ENCODE results near the gene PPARA. TPM values are rescaled to one million over a fixed set of nuclear protein-coding genes. Genes with fewer than 3 reads are reported as not detected.

Gene PPARA
- total and polyA plus RNA-seq, 7 experiments from 2014 or later, result 3.7 to 21.6 (median 16.4) TPM

- DNase-seq (no peak), ATAC-seq (no peak)
- Histone ChIP-seq H3K36me3 (ENCODE audit: control insufficient read depth in 2 of 3, insufficient read depth in 3 of 3, low read length in 3 of 3) (peaks cover 0 to 5% (median 0%) of the 10 kb centered on the region in 3 experiments), H3K27me3 (ENCODE audit: control insufficient read depth in 2 of 2, insufficient read depth in 2 of 2, low read length in 2 of 2) (no peaks in the 10 kb centered on the region), H3K27ac (ENCODE audit: low read depth, low read length) (no peak overlapping the region), H3K9me3 (ENCODE audit: control insufficient read depth in 2 of 3, low read length in 3 of 3) (no peaks in the 10 kb centered on the region), H3K4me3 (ENCODE audit: low read length) (no peak overlapping the region), H3K4me1 (ENCODE audit: control insufficient read depth in 2 of 2, insufficient read depth in 2 of 2, low read length in 2 of 2) (peaks cover 9 to 19% of the 10 kb centered on the region in 2 donors)
- ChIA-PET POLR2A (interaction anchor here (0.7 kb wide), 1 partner anchor 68 kb away, joined by 3 read pairs; no protein-coding TSS in a partner anchor), CTCF (no interaction called here)
- Mint-ChIP-seq H3K27me3 (no peaks in the 10 kb centered on the region), H3K27ac (peak overlapping the region in 2 of 9 donors; percentile 20 to 22), H3K4me3 (no peak overlapping the region), H3K36me3 (peaks cover 0 to 22% (median 9%) of the 10 kb centered on the region in 5 donors), H3K9me3 (no peaks in the 10 kb centered on the region), H3K4me1 (peaks cover 11 to 34% (median 23%) of the 10 kb centered on the region in 7 donors)
- intact Hi-C loops (cut with micrococcal nuclease), result no loop called here
Observed at GRCh38 chr22:46237453-46238124, 87.3 kb downstream of the PPARA start.

DNA sequence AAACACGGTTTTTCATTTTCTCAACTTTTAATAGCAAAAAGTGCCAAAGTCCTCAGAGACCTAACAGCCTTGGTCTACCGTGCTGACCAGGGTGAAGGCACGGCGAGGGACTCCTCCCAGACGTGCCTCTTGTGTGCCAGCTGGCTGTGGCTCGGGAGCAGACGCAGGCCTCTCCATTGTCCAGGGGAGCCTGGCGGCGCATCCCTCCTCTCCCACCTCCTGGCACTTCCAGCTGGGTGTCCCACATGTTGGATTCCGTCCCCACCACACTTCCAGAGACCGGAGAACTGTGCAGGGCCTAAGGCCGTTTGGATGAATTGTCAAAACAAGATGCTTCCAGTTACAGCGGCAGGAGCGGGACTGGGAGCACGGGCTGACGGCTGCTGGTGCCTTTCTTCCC is 88.2 kb downstream of the PPARA start:
- CTCF ChIA-PET, result no interaction called here
- no peaks in the 10 kb centered on the region for H3K9me3 Mint-ChIP-seq
- no peak for ATAC-seq

GRCh38 chr22:46239261-46240048 is 89.1 kb downstream of the PPARA start:
- H3K27ac Mint-ChIP-seq, result peak overlapping the region; percentile 60 to 93 (median 71)
- peak overlapping the region; percentile 33 for H3K27ac ChIP-seq (ENCODE audit: low read depth, low read length)

More for the DNA sequence above, 88.2 kb downstream of the PPARA start:
- H3K27ac ChIP-seq (ENCODE audit: low read depth, low read length), result no peak overlapping the region
- Mint-ChIP-seq H3K4me3 (no peak overlapping the region), H3K27me3 (no peaks in the 10 kb centered on the region), H3K36me3 (peaks cover 0 to 22% (median 9%) of the 10 kb centered on the region in 5 donors), H3K27ac (peak overlapping the region in 1 of 9 donors; percentile 70), H3K4me1 (peaks cover 11 to 34% (median 23%) of the 10 kb centered on the region in 7 donors)
- H3K9me3 ChIP-seq (ENCODE audit: control insufficient read depth in 2 of 3, low read length in 3 of 3), result no peaks in the 10 kb centered on the region
- peaks cover 9 to 19% of the 10 kb centered on the region in 2 donors for H3K4me1 ChIP-seq (ENCODE audit: control insufficient read depth in 2 of 2, insufficient read depth in 2 of 2, low read length in 2 of 2)
- no peak overlapping the region for H3K4me3 ChIP-seq (ENCODE audit: low read length)
- no peaks in the 10 kb centered on the region for H3K27me3 ChIP-seq (ENCODE audit: control insufficient read depth in 2 of 2, insufficient read depth in 2 of 2, low read length in 2 of 2)
- POLR2A ChIA-PET, result interaction anchor here (0.5 kb wide), 1 partner anchor 76 kb away, joined by 3 read pairs; no protein-coding TSS in a partner anchor
- intact Hi-C loops (cut with micrococcal nuclease), result no loop called here
- peaks cover 0 to 5% (median 0%) of the 10 kb centered on the region in 3 experiments for H3K36me3 ChIP-seq (ENCODE audit: control insufficient read depth in 2 of 3, insufficient read depth in 3 of 3, low read length in 3 of 3)
- DNase-seq, result no peak

GRCh38 chr22:46240073-46240472 is 89.7 kb downstream of the PPARA start:
- H3K4me1 Mint-ChIP-seq, result peaks cover 11 to 34% (median 23%) of the 10 kb centered on the region in 7 donors
- no peaks in the 10 kb centered on the region for H3K27me3 Mint-ChIP-seq
- peak overlapping the region in 7 of 9 donors; percentile 62 to 93 (median 71) for H3K27ac Mint-ChIP-seq
- DNase-seq, result no peak
- ChIA-PET POLR2A (no interaction called here), CTCF (no interaction called here)
- ATAC-seq, result no peak
- no peaks in the 10 kb centered on the region for H3K9me3 Mint-ChIP-seq
- Histone ChIP-seq H3K27ac (ENCODE audit: low read depth, low read length) (peak overlapping the region; percentile 33), H3K4me1 (ENCODE audit: control insufficient read depth in 2 of 2, insufficient read depth in 2 of 2, low read length in 2 of 2) (peaks cover 9 to 19% of the 10 kb centered on the region in 2 donors), H3K27me3 (ENCODE audit: control insufficient read depth in 2 of 2, insufficient read depth in 2 of 2, low read length in 2 of 2) (no peaks in the 10 kb centered on the region), H3K4me3 (ENCODE audit: low read length) (peak overlapping the region; percentile 38), H3K36me3 (ENCODE audit: control insufficient read depth in 2 of 3, insufficient read depth in 3 of 3, low read length in 3 of 3) (peaks cover 0 to 20% (median 0%) of the 10 kb centered on the region in 3 experiments), H3K9me3 (ENCODE audit: control insufficient read depth in 2 of 3, low read length in 3 of 3) (no peaks in the 10 kb centered on the region)
- peak overlapping the region in 8 of 10 donors; percentile 23 to 66 (median 52) for H3K4me3 Mint-ChIP-seq
- H3K36me3 Mint-ChIP-seq, result peaks cover 4 to 25% (median 7%) of the 10 kb centered on the region in 5 donors
- intact Hi-C loops (cut with micrococcal nuclease), result no loop called here

More at GRCh38 chr22:46239261-46240048, 89.1 kb downstream of the PPARA start:
- H3K4me3 Mint-ChIP-seq, result peak overlapping the region; percentile 44 to 79 (median 56)
- CTCF ChIA-PET, result no interaction called here
- H3K27me3 Mint-ChIP-seq, result no peaks in the 10 kb centered on the region
- peaks cover 4 to 27% (median 9%) of the 10 kb centered on the region in 5 donors for H3K36me3 Mint-ChIP-seq
- intact Hi-C loops (cut with micrococcal nuclease), result no loop called here
- POLR2A ChIA-PET, result interaction anchor here (0.5 kb wide), 1 partner anchor 75 kb away, joined by 3 read pairs; no protein-coding TSS in a partner anchor
- peak in 6 of 9 donors; percentile 19 to 40 (median 32) for DNase-seq
- Histone ChIP-seq H3K4me3 (ENCODE audit: low read length) (peak overlapping the region; percentile 38), H3K4me1 (ENCODE audit: control insufficient read depth in 2 of 2, insufficient read depth in 2 of 2, low read length in 2 of 2) (peaks cover 9 to 19% of the 10 kb centered on the region in 2 donors), H3K27me3 (ENCODE audit: control insufficient read depth in 2 of 2, insufficient read depth in 2 of 2, low read length in 2 of 2) (no peaks in the 10 kb centered on the region), H3K9me3 (ENCODE audit: control insufficient read depth in 2 of 3, low read length in 3 of 3) (no peaks in the 10 kb centered on the region), H3K36me3 (ENCODE audit: control insufficient read depth in 2 of 3, insufficient read depth in 3 of 3, low read length in 3 of 3) (peaks cover 0 to 13% (median 0%) of the 10 kb centered on the region in 3 experiments)
- peak; percentile 46 for ATAC-seq
- peaks cover 11 to 34% (median 23%) of the 10 kb centered on the region in 7 donors for H3K4me1 Mint-ChIP-seq
- no peaks in the 10 kb centered on the region for H3K9me3 Mint-ChIP-seq

GRCh38 chr22:46240506-46240905 is 90.2 kb downstream of the PPARA start:
- Mint-ChIP-seq H3K27ac (peak overlapping the region in 2 of 9 donors; percentile 21 to 78), H3K36me3 (peaks cover 2 to 20% (median 6%) of the 10 kb centered on the region in 5 donors)
- no peak for ATAC-seq

DNA sequence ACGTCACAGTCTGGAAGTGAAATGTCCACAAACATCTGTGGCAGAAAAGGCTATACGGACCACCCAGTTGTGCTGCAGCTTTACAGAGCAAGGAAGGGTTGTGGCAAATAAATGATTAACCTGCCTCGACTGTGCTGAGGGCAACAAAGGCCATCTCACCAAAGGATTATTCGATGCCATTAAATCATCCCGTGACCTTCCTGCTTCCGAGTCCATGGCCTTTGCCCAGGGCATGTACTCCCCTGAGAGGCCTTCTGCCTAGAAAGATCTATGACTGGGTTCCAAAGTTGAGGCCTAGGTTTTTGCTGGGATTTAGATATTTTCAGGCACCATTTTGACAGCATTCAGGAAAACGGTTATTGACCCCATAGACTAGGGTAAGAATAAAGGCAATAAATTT is 90.6 kb downstream of the PPARA start:
- Mint-ChIP-seq H3K36me3 (peaks cover 0 to 18% (median 6%) of the 10 kb centered on the region in 5 donors), H3K4me1 (peaks cover 14 to 34% (median 23%) of the 10 kb centered on the region in 7 donors), H3K4me3 (peak overlapping the region in 1 of 10 donors; percentile 51), H3K9me3 (no peaks in the 10 kb centered on the region), H3K27ac (peak overlapping the region in 1 of 9 donors; percentile 78), H3K27me3 (no peaks in the 10 kb centered on the region)
- Histone ChIP-seq H3K36me3 (ENCODE audit: control insufficient read depth in 2 of 3, insufficient read depth in 3 of 3, low read length in 3 of 3) (peaks cover 0 to 20% (median 0%) of the 10 kb centered on the region in 3 experiments), H3K9me3 (ENCODE audit: control insufficient read depth in 2 of 3, low read length in 3 of 3) (no peaks in the 10 kb centered on the region), H3K4me1 (ENCODE audit: control insufficient read depth in 2 of 2, insufficient read depth in 2 of 2, low read length in 2 of 2) (peaks cover 9 to 19% of the 10 kb centered on the region in 2 donors), H3K27ac (ENCODE audit: low read depth, low read length) (no peak overlapping the region), H3K4me3 (ENCODE audit: low read length) (no peak overlapping the region), H3K27me3 (ENCODE audit: control insufficient read depth in 2 of 2, insufficient read depth in 2 of 2, low read length in 2 of 2) (no peaks in the 10 kb centered on the region)
- POLR2A ChIA-PET, result interaction anchor here (0.8 kb wide), 1 partner anchor 9 kb away, joined by 3 read pairs; the partner anchor contains the start of gene CDPF1
- DNase-seq, result no peak
- no peak for ATAC-seq
- intact Hi-C loops (cut with micrococcal nuclease), result no loop called here
- CTCF ChIA-PET, result no interaction called here

More at GRCh38 chr22:46240506-46240905, 90.2 kb downstream of the PPARA start:
- ChIA-PET CTCF (no interaction called here), POLR2A (no interaction called here)
- Histone ChIP-seq H3K4me3 (ENCODE audit: low read length) (no peak overlapping the region), H3K36me3 (ENCODE audit: control insufficient read depth in 2 of 3, insufficient read depth in 3 of 3, low read length in 3 of 3) (peaks cover 0 to 20% (median 0%) of the 10 kb centered on the region in 3 experiments), H3K27me3 (ENCODE audit: control insufficient read depth in 2 of 2, insufficient read depth in 2 of 2, low read length in 2 of 2) (no peaks in the 10 kb centered on the region), H3K4me1 (ENCODE audit: control insufficient read depth in 2 of 2, insufficient read depth in 2 of 2, low read length in 2 of 2) (peaks cover 9 to 19% of the 10 kb centered on the region in 2 donors), H3K9me3 (ENCODE audit: control insufficient read depth in 2 of 3, low read length in 3 of 3) (no peaks in the 10 kb centered on the region), H3K27ac (ENCODE audit: low read depth, low read length) (no peak overlapping the region)
- H3K4me1 Mint-ChIP-seq, result peaks cover 11 to 34% (median 23%) of the 10 kb centered on the region in 7 donors
- intact Hi-C loops (cut with micrococcal nuclease), result no loop called here
- DNase-seq, result no peak
- no peaks in the 10 kb centered on the region for H3K9me3 Mint-ChIP-seq
- peak overlapping the region in 3 of 10 donors; percentile 23 to 54 (median 51) for H3K4me3 Mint-ChIP-seq
- H3K27me3 Mint-ChIP-seq, result no peaks in the 10 kb centered on the region
